ENCODE data around the gene LTA4H.

Gene LTA4H

GRCh38 chr12:96033549-96034389, 1.6 kb downstream of the LTA4H start:
- ATAC-seq, result no peak

- no peak for ATAC-seq
Measured at GRCh38 chr12:96029826-96030225, 5.6 kb downstream of the LTA4H start.

GRCh38 chr12:96028538-96028937, 6.8 kb downstream of the LTA4H start:
- ATAC-seq, result no peak

- ATAC-seq, result no peak
Measured at GRCh38 chr12:96026331-96026730, 9.1 kb downstream of the LTA4H start.

- ATAC-seq, result no peak
Measured at GRCh38 chr12:96025518-96025917, 9.9 kb downstream of the LTA4H start.

- no peak for ATAC-seq
Measured at GRCh38 chr12:96020314-96021003, 14.9 kb downstream of the LTA4H start.

GRCh38 chr12:96015672-96016071, 19.7 kb downstream of the LTA4H start:
- ATAC-seq, result no peak

GRCh38 chr12:96014943-96015599, 20.3 kb downstream of the LTA4H start:
- ATAC-seq, result no peak

GRCh38 chr12:96007729-96008128, 27.7 kb downstream of the LTA4H start:
- no peak for ATAC-seq

GRCh38 chr12:96006727-96007126, 28.7 kb downstream of the LTA4H start:
- no peak for ATAC-seq

GRCh38 chr12:96000858-96001257, 34.5 kb downstream of the LTA4H start:
- ATAC-seq, result no peak

GRCh38 chr12:95999484-95999883, 35.9 kb downstream of the LTA4H start:
- ATAC-seq, result no peak

GRCh38 chr12:95998611-95999286, 36.6 kb downstream of the LTA4H start:
- peak; percentile 83 to 93 for ATAC-seq

- ATAC-seq, result peak; percentile 47 to 60
Measured at GRCh38 chr12:95997911-95998510, 37.4 kb downstream of the LTA4H start.

- ATAC-seq, result no peak
Measured at GRCh38 chr12:95997276-95997675, 38.1 kb downstream of the LTA4H start.

- ATAC-seq, result no peak
Measured at GRCh38 chr12:95996034-95996658, 39.2 kb downstream of the LTA4H start, which contains the start of gene HAL. Gene HAL (minus strand): TSS chr12:95996344. CDS start chr12:95995910, 434 bp downstream.

GRCh38 chr12:95995238-95996031, 40.0 kb downstream of the LTA4H start:
- no peak for ATAC-seq

- ATAC-seq, result no peak
Measured at GRCh38 chr12:95994476-95994875, 40.9 kb downstream of the LTA4H start.

GRCh38 chr12:95993907-95994306, 41.5 kb downstream of the LTA4H start:
- ATAC-seq, result no peak

GRCh38 chr12:95990136-95990535, 45.3 kb downstream of the LTA4H start:
- no peak for ATAC-seq

- no peak for ATAC-seq
Measured at GRCh38 chr12:95989504-95990123, 45.8 kb downstream of the LTA4H start.
